Colonic mucosa (tissue), 4 donors: ENCODE measurements around the gene SYK. TPM values are rescaled to one million over a fixed set of nuclear protein-coding genes. Genes with fewer than 3 reads are reported as not detected.
A peak's percentile ranks its signal among the peaks of the same experiment; 100 is the strongest.

Experiments used
- DNase-seq: peaks from one replicate; pipeline ENCODE4 v3.0.0-alpha.2; 2020
- H3K27ac ChIP-seq: fragments of 200-600 bp; one replicate; pipeline ENCODE4 v1.8.0; 2021
- H3K27me3 ChIP-seq: fragments of 200-600 bp; one replicate; pipeline ENCODE4 v1.8.0; 2021
- H3K36me3 ChIP-seq: fragments of 200-600 bp; one replicate; pipeline ENCODE4 v1.8.0; 2021
- H3K4me1 ChIP-seq: fragments of 200-600 bp; one replicate; pipeline ENCODE4 v1.8.0; 2021; ENCODE audit warnings: mild to moderate bottlenecking
- H3K4me3 ChIP-seq: fragments of 200-600 bp; one replicate; pipeline ENCODE4 v1.8.0; 2021
- H3K9ac ChIP-seq, 2 donors: one replicate each; pipeline ENCODE4 v1.7.0; 2013; ENCODE audit warnings: control low read depth in 2 of 2, low read depth in 2 of 2, low read length in 2 of 2
- H3K9me3 ChIP-seq: fragments of 200-600 bp; one replicate; pipeline ENCODE4 v1.8.0; 2021
- intact Hi-C: fragments of 100-400 bp; cut with DNase I; formaldehyde crosslinking; loops from one replicate; pipeline ENCODE4 v1.14.1; 2022
- total RNA-seq, 2 donors: library from RNA; stranded (reverse); fragmentation: NEBNext Ultra II Directional in 1 of 2; extraction: Animal tissue kit (Norgen Biotek cat#: 25700) in 1 of 2; gene quantifications; one replicate each; pipeline ENCODE4 v1.2.1, GENCODE V29; 2021
- TF ChIP-seq, protein P1 (sequence below): fragments of 200-600 bp; IDR thresholded peaks from one replicate; pipeline ENCODE4 v1.8.0; 2022; ENCODE audit warnings: antibody characterized with exemption, mild to moderate bottlenecking
- donor health status: healthy.
- donor health status: DM: no; HTN: no; CAD: no.
- donor health status: DM: no; HTN: no; CAD: no.

The SYK gene
- total RNA-seq, 2 donors from 2014 or later: 58.1 to 92.6 TPM

DNA sequence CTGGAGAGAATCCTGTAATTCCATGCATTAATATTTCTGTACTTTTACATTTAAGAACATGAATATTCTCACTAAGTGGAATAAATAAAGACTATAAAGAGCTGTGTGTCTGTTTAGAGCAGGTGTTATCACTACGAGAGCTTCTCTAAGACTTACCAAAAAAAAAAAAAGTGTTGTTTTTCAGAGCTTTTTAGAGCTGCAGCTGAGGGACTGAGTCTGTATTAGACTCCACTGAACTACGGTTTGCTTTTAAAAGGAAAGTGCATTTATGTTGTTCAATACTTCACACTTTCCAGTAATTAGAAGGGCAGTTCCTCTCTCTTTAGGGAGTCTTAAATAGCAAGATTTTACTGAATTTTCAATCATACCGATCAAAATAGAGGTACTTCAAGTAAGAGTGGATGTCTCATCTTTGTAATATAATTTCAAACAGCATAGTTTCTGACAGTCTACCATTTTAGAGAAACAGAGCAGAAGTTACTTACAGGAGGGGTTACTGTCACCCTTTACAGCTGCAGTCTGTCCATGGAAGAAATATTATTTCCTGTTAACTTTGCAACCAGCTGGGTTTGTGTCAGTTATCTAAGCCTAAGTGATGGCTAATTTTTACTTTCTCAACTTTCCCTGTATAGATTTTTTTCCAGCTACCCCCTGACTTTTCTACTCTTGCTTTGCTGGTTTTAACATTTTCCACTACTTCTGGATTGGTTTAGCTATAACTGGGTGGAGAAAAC is 2.4 kb downstream of the SYK start:
- H3K9me3 ChIP-seq: no peaks in the 10 kb centered on the region
- DNase-seq: no peak
- TF ChIP-seq, protein P1, sequence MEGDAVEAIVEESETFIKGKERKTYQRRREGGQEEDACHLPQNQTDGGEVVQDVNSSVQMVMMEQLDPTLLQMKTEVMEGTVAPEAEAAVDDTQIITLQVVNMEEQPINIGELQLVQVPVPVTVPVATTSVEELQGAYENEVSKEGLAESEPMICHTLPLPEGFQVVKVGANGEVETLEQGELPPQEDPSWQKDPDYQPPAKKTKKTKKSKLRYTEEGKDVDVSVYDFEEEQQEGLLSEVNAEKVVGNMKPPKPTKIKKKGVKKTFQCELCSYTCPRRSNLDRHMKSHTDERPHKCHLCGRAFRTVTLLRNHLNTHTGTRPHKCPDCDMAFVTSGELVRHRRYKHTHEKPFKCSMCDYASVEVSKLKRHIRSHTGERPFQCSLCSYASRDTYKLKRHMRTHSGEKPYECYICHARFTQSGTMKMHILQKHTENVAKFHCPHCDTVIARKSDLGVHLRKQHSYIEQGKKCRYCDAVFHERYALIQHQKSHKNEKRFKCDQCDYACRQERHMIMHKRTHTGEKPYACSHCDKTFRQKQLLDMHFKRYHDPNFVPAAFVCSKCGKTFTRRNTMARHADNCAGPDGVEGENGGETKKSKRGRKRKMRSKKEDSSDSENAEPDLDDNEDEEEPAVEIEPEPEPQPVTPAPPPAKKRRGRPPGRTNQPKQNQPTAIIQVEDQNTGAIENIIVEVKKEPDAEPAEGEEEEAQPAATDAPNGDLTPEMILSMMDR: no peak
- H3K27me3 ChIP-seq: no peaks in the 10 kb centered on the region
- intact Hi-C loops: no loop called here
- no peak overlapping the region for H3K4me3 ChIP-seq
- no peaks in the 10 kb centered on the region for H3K4me1 ChIP-seq
- peak overlapping the region; percentile 11 for H3K27ac ChIP-seq
- no peaks in the 10 kb centered on the region for H3K36me3 ChIP-seq
- peak overlapping the region in 1 of 2 donors; percentile 41 for H3K9ac ChIP-seq

DNA sequence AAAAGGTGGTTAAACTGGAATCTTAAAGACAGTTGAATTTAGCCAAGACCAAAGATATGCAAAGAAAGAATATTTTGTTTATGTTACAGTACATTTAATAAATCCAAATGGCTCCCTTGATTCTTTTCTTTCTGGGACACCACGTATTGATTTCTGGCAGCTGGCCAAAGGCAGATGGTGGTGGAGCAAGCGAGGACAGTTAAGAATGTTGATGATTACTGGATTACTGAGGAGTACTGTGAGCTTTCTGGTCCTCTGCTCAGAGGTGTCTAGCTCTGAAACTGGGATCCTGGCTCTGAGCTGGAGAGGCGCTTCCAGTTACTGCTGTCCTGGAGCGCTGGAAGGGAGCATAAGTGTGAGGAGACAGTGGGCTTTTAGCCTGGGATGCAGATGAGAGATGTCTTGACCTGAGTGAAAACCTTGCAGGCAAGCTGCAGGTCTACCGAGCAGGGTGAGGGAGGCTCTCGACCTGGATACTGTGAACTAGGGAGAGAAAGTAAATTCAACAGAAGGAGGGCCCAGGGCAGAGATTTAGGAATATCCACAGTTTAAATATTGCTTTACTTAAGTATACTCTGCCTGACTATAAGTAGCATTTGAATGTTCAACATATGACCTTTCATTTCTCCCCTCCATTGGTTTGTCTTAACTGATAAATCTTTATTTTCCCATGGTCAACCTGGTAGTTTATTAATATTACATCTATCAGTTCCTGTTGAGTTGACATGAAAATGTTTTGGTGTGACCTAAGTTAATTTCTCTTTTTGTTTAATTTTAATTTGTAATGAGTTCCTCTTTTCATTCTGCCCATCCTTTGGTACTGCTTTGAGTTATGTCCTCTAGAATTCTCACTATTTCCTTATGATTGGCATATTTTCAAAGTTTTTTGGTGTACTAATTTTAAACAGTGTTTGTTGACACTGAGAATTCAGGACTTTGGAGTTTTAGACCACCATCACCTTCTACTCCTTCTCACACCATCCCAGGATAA is 3.7 kb downstream of the SYK start:
- H3K27me3 ChIP-seq: no peaks in the 10 kb centered on the region
- H3K9me3 ChIP-seq: no peaks in the 10 kb centered on the region
- H3K36me3 ChIP-seq: no peaks in the 10 kb centered on the region
- TF ChIP-seq, protein P1: no peak
- no peak overlapping the region for H3K27ac ChIP-seq
- no peaks in the 10 kb centered on the region for H3K4me1 ChIP-seq
- no peak overlapping the region for H3K4me3 ChIP-seq
- DNase-seq: no peak
- intact Hi-C loops: no loop called here
- no peak overlapping the region for H3K9ac ChIP-seq

DNA sequence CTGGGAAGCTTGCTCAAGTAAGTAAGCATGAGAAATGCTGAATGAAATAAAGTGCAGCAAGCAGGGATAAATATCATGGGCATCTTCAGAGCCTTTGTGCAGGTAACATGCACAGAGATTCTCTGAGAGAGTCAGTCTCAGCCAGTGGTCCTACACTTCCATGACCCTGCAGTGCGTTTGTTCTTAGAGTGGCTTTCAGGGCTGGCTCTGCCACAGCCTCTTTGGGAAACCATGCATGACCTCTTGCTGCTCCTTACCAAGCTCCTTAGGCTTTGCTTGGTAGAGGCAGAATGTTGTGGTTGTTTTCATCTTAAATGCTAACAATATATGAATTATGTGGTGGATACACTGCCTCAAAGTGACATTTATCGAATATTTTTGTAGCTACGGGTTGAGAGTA is 5.4 kb downstream of the SYK start:
- H3K4me1 ChIP-seq: no peaks in the 10 kb centered on the region
- no peak overlapping the region for H3K4me3 ChIP-seq
- H3K27ac ChIP-seq: no peak overlapping the region
- H3K9ac ChIP-seq: no peak overlapping the region
- no peaks in the 10 kb centered on the region for H3K27me3 ChIP-seq
- no peaks in the 10 kb centered on the region for H3K36me3 ChIP-seq
- intact Hi-C loops: no loop called here
- DNase-seq: no peak
- TF ChIP-seq, protein P1: no peak
- no peaks in the 10 kb centered on the region for H3K9me3 ChIP-seq

DNA sequence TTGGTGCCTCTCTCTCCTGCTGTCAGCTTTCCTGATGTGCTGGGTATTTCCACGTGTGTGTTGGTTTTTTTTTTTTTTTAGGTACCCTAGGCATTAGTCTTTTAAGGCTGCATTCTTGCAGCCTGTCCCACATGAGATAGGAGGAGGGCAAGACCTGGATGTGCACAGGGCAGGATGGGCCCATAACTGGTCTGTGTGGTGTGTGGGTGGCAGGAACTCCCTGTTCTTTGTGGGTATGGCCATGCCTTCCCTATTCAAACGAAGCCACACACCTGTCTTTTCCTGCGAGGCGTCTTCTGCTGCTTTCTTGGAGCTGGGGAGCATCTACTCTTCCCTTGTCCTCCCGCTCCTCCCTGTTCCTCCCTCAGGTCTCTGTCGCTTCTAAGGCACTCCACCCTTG is 6.8 kb downstream of the SYK start:
- H3K4me3 ChIP-seq: no peak overlapping the region
- H3K9ac ChIP-seq: no peak overlapping the region
- no peaks in the 10 kb centered on the region for H3K27me3 ChIP-seq
- DNase-seq: no peak
- H3K4me1 ChIP-seq: no peaks in the 10 kb centered on the region
- intact Hi-C loops: no loop called here
- no peaks in the 10 kb centered on the region for H3K36me3 ChIP-seq
- TF ChIP-seq, protein P1: no peak
- no peak overlapping the region for H3K27ac ChIP-seq
- no peaks in the 10 kb centered on the region for H3K9me3 ChIP-seq

DNA sequence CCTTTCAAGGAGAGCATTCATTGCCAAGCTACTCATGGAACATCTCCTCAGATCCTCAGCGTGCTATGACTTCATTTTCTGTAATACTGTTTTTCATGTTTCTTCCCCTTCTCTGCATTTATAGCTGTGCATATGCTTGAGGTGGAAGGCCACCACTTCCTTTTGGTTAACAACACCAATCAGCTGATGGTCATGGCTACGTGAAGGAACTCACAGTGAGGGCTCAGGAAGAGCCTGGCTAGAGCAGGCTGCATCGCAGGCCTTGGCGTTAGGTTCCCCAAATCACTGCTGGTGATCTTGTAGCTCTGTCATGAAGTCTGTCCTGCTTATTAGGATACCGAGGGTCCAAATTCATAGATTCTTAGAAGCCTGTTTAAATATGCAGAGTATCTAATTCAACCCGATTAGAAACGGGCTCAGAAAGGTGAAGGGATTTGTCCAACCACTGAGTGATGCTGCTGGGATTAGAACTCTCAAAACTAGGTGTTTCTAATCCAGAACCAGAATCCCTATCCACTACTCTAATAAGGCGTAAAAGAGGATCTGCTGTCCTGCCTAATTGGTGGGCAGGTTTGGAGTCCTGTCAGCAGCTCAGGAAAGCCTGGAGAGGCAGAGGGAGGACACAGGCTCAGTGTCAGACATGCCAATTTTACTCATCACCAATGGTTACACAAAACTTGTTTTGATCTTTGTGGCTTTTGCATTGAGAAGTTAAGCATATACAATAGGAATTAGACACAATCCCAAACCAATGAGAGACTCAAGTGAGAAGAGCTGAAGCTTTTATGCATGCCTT is 7.5 kb downstream of the SYK start:
- Histone ChIP-seq H3K4me3 (no peak overlapping the region), H3K9me3 (no peaks in the 10 kb centered on the region), H3K27me3 (no peaks in the 10 kb centered on the region), H3K9ac (no peak overlapping the region), H3K4me1 (no peaks in the 10 kb centered on the region), H3K36me3 (no peaks in the 10 kb centered on the region), H3K27ac (no peak overlapping the region)
- intact Hi-C loops: no loop called here
- TF ChIP-seq, protein P1: no peak
- no peak for DNase-seq
